Measurements from ENCODE around the gene SSUH2.

SSUH2 gene

GRCh38 chr3:8639659-8640000 is 5.0 kb downstream of the SSUH2 start:
- no peak for DNase-seq

GRCh38 chr3:8638994-8639658 is 5.5 kb downstream of the SSUH2 start:
- no peak for DNase-seq

GRCh38 chr3:8637348-8637747 is 7.2 kb downstream of the SSUH2 start:
- no peak for DNase-seq

GRCh38 chr3:8635631-8636030 is 9.0 kb downstream of the SSUH2 start:
- no peak for DNase-seq

GRCh38 chr3:8635125-8635524 is 9.5 kb downstream of the SSUH2 start:
- DNase-seq, result no peak

- DNase-seq, result no peak
Measured at GRCh38 chr3:8632402-8633237, 12.0 kb downstream of the SSUH2 start.

- DNase-seq, result no peak
Measured at GRCh38 chr3:8631661-8632060, 12.9 kb downstream of the SSUH2 start.

- DNase-seq, result peak in 1 of 2 donors; percentile 64
Measured at GRCh38 chr3:8629151-8630021, 15.2 kb downstream of the SSUH2 start.

GRCh38 chr3:8627949-8628348 is 16.6 kb downstream of the SSUH2 start:
- no peak for DNase-seq

- DNase-seq, result no peak
Measured at GRCh38 chr3:8627201-8627940, 17.2 kb downstream of the SSUH2 start.

GRCh38 chr3:8625991-8626390 is 18.6 kb downstream of the SSUH2 start:
- DNase-seq, result no peak

- DNase-seq, result no peak
Measured at GRCh38 chr3:8624612-8625011, 20.0 kb downstream of the SSUH2 start.

GRCh38 chr3:8623741-8624140 is 20.9 kb downstream of the SSUH2 start:
- DNase-seq, result no peak

- peak in 1 of 2 donors; percentile 45 for DNase-seq
Measured at GRCh38 chr3:8622873-8623691, 21.5 kb downstream of the SSUH2 start.

GRCh38 chr3:8621872-8622271 is 22.7 kb downstream of the SSUH2 start:
- no peak for DNase-seq

- DNase-seq, result no peak
Measured at GRCh38 chr3:8621141-8621540, 23.5 kb downstream of the SSUH2 start.

GRCh38 chr3:8619548-8619947 is 25.1 kb downstream of the SSUH2 start:
- DNase-seq, result no peak

- DNase-seq, result no peak
Measured at GRCh38 chr3:8618950-8619349, 25.6 kb downstream of the SSUH2 start.

- no peak for DNase-seq
Measured at GRCh38 chr3:8617921-8618320, 26.7 kb downstream of the SSUH2 start.

- no peak for DNase-seq
Measured at GRCh38 chr3:8610951-8611350, 33.6 kb downstream of the SSUH2 start.

- no peak for DNase-seq
Measured at GRCh38 chr3:8608791-8609467, 35.7 kb downstream of the SSUH2 start.
